GM21825 (cell line): ENCODE results near the gene LIME1.

ENCODE experiments used
- ATAC-seq: cut with Tn5 transposase; IDR thresholded peaks from one replicate; pipeline ENCODE4 v1.9.1; 2021; ENCODE audit warnings: mild to moderate bottlenecking, moderate library complexity; ENCODE audit not compliant: unreplicated experiment

LIME1 gene

GRCh38 chr20:63748934-63749270 lies 12.4 kb downstream of the LIME1 start:
- no peak for ATAC-seq

- ATAC-seq: no peak
These were observed 13.4 kb downstream of the LIME1 start for GRCh38 chr20:63749597-63750508.

GRCh38 chr20:63750807-63751470 lies 14.5 kb downstream of the LIME1 start:
- no peak for ATAC-seq

GRCh38 chr20:63751471-63752271 lies 15.2 kb downstream of the LIME1 start:
- no peak for ATAC-seq

- ATAC-seq: no peak
These were observed 16.1 kb downstream of the LIME1 start for GRCh38 chr20:63752411-63753101.

GRCh38 chr20:63753381-63753780 lies 16.9 kb downstream of the LIME1 start:
- ATAC-seq: no peak

- no peak for ATAC-seq
These were observed 17.5 kb downstream of the LIME1 start for GRCh38 chr20:63754008-63754407.

GRCh38 chr20:63755933-63756647 lies 19.6 kb downstream of the LIME1 start:
- ATAC-seq: no peak

GRCh38 chr20:63756648-63756991 lies 20.2 kb downstream of the LIME1 start:
- ATAC-seq: no peak

- no peak for ATAC-seq
These were observed 21.7 kb downstream of the LIME1 start for GRCh38 chr20:63758152-63758551.

- no peak for ATAC-seq
These were observed 23.0 kb downstream of the LIME1 start for GRCh38 chr20:63759377-63759901.

- no peak for ATAC-seq
These were observed 28.8 kb downstream of the LIME1 start for GRCh38 chr20:63765082-63765873.

GRCh38 chr20:63765902-63766301 lies 29.4 kb downstream of the LIME1 start:
- no peak for ATAC-seq

GRCh38 chr20:63766695-63767426 lies 30.4 kb downstream of the LIME1 start:
- ATAC-seq: no peak

- no peak for ATAC-seq
These were observed 31.0 kb downstream of the LIME1 start for GRCh38 chr20:63767456-63767855.

- no peak for ATAC-seq
These were observed 31.4 kb downstream of the LIME1 start for GRCh38 chr20:63767886-63768285.

- ATAC-seq: no peak
These were observed 32.4 kb downstream of the LIME1 start for GRCh38 chr20:63768591-63769515.
